ENCODE measurements around the gene PYGM. TPM values are rescaled to one million over a fixed set of nuclear protein-coding genes. Genes with fewer than 3 reads are reported as not detected.

Gene PYGM
- total and polyA plus RNA-seq, 2 donors (not counting 3 experiments of a cell fraction or from before 2014, with no cell fraction given), result 0.10 to 0.62 TPM

DNA sequence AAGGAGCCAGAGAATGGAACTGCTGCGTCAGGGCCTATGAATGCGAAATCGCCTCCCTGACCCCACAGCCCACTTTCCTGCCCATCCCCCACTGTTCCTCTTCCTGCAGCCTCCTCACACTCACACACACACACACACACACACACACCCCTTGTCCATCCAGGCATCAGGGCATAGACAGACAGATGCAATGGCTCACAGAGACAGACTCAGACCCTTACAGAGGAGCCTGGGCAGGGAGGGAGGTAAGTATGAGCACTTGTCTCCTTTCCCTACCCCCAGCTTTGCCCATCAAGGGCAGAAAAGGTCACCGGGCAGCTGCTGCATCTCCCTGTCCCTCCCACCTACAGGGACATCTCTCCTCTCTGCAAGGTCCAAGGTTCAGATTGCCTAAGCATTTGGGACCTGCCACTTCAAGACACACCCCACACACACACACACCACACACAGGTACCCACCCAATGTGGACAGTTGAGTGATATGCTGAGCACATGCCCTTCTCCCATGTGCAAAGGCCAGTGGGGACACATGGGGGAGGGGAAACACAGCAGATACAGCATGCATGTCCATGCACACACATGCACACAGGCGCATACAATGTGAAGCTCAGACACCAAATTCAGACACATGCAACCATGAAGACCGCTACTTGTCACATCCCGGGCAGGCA is 34.8 kb downstream of the PYGM start:
- no peak overlapping the region for H3K4me2 ChIP-seq (ENCODE audit: insufficient read depth, low read length)
- no peaks in the 10 kb centered on the region for H3K36me3 ChIP-seq (ENCODE audit: control insufficient read depth in 2 of 2, extremely low read depth in 1 of 2, insufficient read depth in 2 of 2, low read length in 2 of 2)
- H3K9ac ChIP-seq (replicated peaks; ENCODE audit: extremely low read depth, insufficient read depth, low read length), result no peak overlapping the region
- no peaks in the 10 kb centered on the region for H3K9me3 ChIP-seq (replicated peaks; ENCODE audit: control insufficient read depth, insufficient read depth, low read length)
- DNase-seq (ENCODE audit: low read depth, low spot score) (no peak), FAIRE-seq (no peak)
- no peaks in the 10 kb centered on the region for H3K79me2 ChIP-seq (ENCODE audit: control insufficient read depth, insufficient read depth, low read length)
- H3K4me3 ChIP-seq (replicated peaks in 1 of 3; ENCODE audit: insufficient read depth in 1 of 3, low read depth in 1 of 3, low read length in 3 of 3), result no peak overlapping the region
- H3K9me1 ChIP-seq (replicated peaks; ENCODE audit: control insufficient read depth, extremely low read depth, insufficient read depth, low read length), result no peaks in the 10 kb centered on the region
- BruUV-seq (replicated peaks), result no TSS peak
- H3K4me1 ChIP-seq (ENCODE audit: control insufficient read depth, extremely low read depth, insufficient read depth, low read length), result no peaks in the 10 kb centered on the region
- ChIA-PET CTCF (interaction anchor here (0.6 to 2.4 kb wide), 4 partner anchors 14 to 36 kb away, joined by 3 to 14 read pairs (median 4); no protein-coding TSS in a partner anchor), POLR2A (no interaction called here)
- intact Hi-C loops (cut with micrococcal nuclease), result no loop called here
- TF ChIP-seq POLR2A (IDR thresholded peaks at IDR 0.05; ENCODE audit: low read depth, low read length) (no peak), GATA2 (IDR thresholded peaks at IDR 0.05; ENCODE audit: insufficient read depth, insufficient read length, low read depth, low read length) (no peak), MYC (IDR thresholded peaks at IDR 0.05; ENCODE audit: low read depth, low read length) (no peak), EZH2 (IDR thresholded peaks at IDR 0.05; ENCODE audit: borderline replicate concordance, low read depth, low read length, severe bottlenecking) (no peak), POLR2AphosphoS5 (IDR thresholded peaks at IDR 0.05; ENCODE audit: insufficient read depth, low read depth, low read length) (no peak), FOS (IDR thresholded peaks at IDR 0.05; ENCODE audit: borderline replicate concordance, insufficient read depth, low read length) (no peak), JUN (IDR thresholded peaks at IDR 0.05; ENCODE audit: borderline replicate concordance, insufficient read depth, insufficient read length, low read depth) (no peak)
- TF ChIP-seq, protein P1, sequence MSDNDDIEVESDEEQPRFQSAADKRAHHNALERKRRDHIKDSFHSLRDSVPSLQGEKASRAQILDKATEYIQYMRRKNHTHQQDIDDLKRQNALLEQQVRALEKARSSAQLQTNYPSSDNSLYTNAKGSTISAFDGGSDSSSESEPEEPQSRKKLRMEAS (IDR thresholded peaks at IDR 0.05; ENCODE audit: insufficient read depth, insufficient read length), result no peak
- TF ChIP-seq, protein P2, sequence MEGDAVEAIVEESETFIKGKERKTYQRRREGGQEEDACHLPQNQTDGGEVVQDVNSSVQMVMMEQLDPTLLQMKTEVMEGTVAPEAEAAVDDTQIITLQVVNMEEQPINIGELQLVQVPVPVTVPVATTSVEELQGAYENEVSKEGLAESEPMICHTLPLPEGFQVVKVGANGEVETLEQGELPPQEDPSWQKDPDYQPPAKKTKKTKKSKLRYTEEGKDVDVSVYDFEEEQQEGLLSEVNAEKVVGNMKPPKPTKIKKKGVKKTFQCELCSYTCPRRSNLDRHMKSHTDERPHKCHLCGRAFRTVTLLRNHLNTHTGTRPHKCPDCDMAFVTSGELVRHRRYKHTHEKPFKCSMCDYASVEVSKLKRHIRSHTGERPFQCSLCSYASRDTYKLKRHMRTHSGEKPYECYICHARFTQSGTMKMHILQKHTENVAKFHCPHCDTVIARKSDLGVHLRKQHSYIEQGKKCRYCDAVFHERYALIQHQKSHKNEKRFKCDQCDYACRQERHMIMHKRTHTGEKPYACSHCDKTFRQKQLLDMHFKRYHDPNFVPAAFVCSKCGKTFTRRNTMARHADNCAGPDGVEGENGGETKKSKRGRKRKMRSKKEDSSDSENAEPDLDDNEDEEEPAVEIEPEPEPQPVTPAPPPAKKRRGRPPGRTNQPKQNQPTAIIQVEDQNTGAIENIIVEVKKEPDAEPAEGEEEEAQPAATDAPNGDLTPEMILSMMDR (IDR thresholded peaks at IDR 0.05; ENCODE audit: extremely low read depth in 1 of 2, insufficient read depth in 1 of 2, low read depth in 1 of 2, low read length in 2 of 2), result no peak
- dilution Hi-C loops (cut with MboI; ENCODE audit: extremely low pct_ligation_motif_present, low sequenced_read_pairs), result no loop called here
- H3K27ac ChIP-seq (ENCODE audit: insufficient read depth, low read depth, low read length), result no peak overlapping the region
- peaks cover 12 to 15% of the 10 kb centered on the region in 2 experiments for H3K27me3 ChIP-seq (ENCODE audit: control insufficient read depth in 2 of 2, insufficient read depth in 2 of 2, low read length in 2 of 2)
- H4K20me1 ChIP-seq (replicated peaks; ENCODE audit: control insufficient read depth, extremely low read depth, insufficient read depth, low read length), result no peaks in the 10 kb centered on the region
- no peak overlapping the region for H2AFZ ChIP-seq (ENCODE audit: low read depth, low read length)

All from endothelial cell of umbilical vein (primary cell).